DOHH2 (cell line): ENCODE results near the gene NEK10.
"Not testable (repeated sequence)": the region's sequence is repeated elsewhere in the genome, so short reads cannot be mapped to it uniquely, and the experiment has no call there.

Experiments used
- H3F3A ChIP-seq: fragments of 200-600 bp; sonication (generic), shearing (Covaris generic); 2 replicates; pipeline ENCODE4 v1.6.0; 2016; ENCODE audit warnings: antibody characterized with exemption, mild to moderate bottlenecking; ENCODE audit not compliant: control insufficient read depth, insufficient read depth
- H3K27ac ChIP-seq: fragments of 200-600 bp; sonication (generic); 2 replicates; pipeline ENCODE4 v1.5.1; 2014; ENCODE audit warnings: low read depth, mild to moderate bottlenecking, low read length, moderate library complexity
- H3K27me3 ChIP-seq: fragments of 200-600 bp; sonication (generic); 2 replicates; pipeline ENCODE4 v1.6.1; 2014; ENCODE audit warnings: mild to moderate bottlenecking, low read length, mixed read lengths; ENCODE audit not compliant: control insufficient read depth
- H3K36me3 ChIP-seq: fragments of 200-600 bp; sonication (generic); 2 replicates; pipeline ENCODE4 v1.6.1; 2014; ENCODE audit warnings: mild to moderate bottlenecking, low read length, moderate library complexity, mixed read lengths; ENCODE audit not compliant: control insufficient read depth
- H3K4me1 ChIP-seq: fragments of 200-600 bp; sonication (generic); 2 replicates; pipeline ENCODE4 v1.6.1; 2014; ENCODE audit warnings: mild to moderate bottlenecking, low read length, mixed read lengths; ENCODE audit not compliant: control insufficient read depth
- H3K4me2 ChIP-seq: fragments of 200-600 bp; sonication (generic); 2 replicates; pipeline ENCODE4 v1.6.0; 2014; ENCODE audit warnings: mild to moderate bottlenecking, low read length, moderate library complexity
- H3K4me3 ChIP-seq: fragments of 200-600 bp; sonication (generic); 2 replicates; pipeline ENCODE4 v1.5.1; 2014; ENCODE audit warnings: mild to moderate bottlenecking, low read length, mixed read lengths
- H3K79me2 ChIP-seq: fragments of 200-600 bp; sonication (generic); 2 replicates; pipeline ENCODE4 v1.6.1; 2014; ENCODE audit warnings: mild to moderate bottlenecking, low read length, mixed read lengths; ENCODE audit not compliant: control insufficient read depth
- H3K9me2 ChIP-seq: fragments of 200-600 bp; sonication (generic); replicated peaks from 2 replicates; pipeline ENCODE4 v1.6.1; 2014; ENCODE audit warnings: mild to moderate bottlenecking, low read length, mixed read lengths; ENCODE audit not compliant: control insufficient read depth
- H3K9me3 ChIP-seq: fragments of 200-600 bp; sonication (generic); 2 replicates; pipeline ENCODE4 v1.6.1; 2014; ENCODE audit warnings: antibody characterized with exemption, low read length, mixed read lengths; ENCODE audit not compliant: control insufficient read depth, insufficient read depth
- H4K20me1 ChIP-seq: fragments of 200-600 bp; sonication (generic); 2 replicates; pipeline ENCODE4 v1.6.0; 2014; ENCODE audit warnings: low read depth, mild to moderate bottlenecking, antibody characterized with exemption, low read length, moderate library complexity; ENCODE audit not compliant: control insufficient read depth, insufficient read depth
- CTCF ChIP-seq: fragments of 200-600 bp; sonication (generic); IDR thresholded peaks from one replicate; pipeline ENCODE4 v1.5.1; 2014; ENCODE audit warnings: antibody characterized with exemption, mild to moderate bottlenecking, low read depth, low read length; ENCODE audit not compliant: poor library complexity, severe bottlenecking
- EZH2phosphoT487 ChIP-seq: fragments of 200-600 bp; sonication (generic); IDR thresholded peaks from 2 replicates; pipeline ENCODE4 v1.6.1; 2017; ENCODE audit warnings: borderline replicate concordance, mild to moderate bottlenecking, antibody characterized with exemption, low read length, moderate library complexity, mixed read lengths

NEK10 gene

GRCh38 chr3:27310688-27311087 lies 58.5 kb downstream of the NEK10 start:
- TF ChIP-seq EZH2phosphoT487: no peak
- TF ChIP-seq CTCF: no peak
- H3K4me2 ChIP-seq: no peak overlapping the region

GRCh38 chr3:27307566-27307965 lies 61.6 kb downstream of the NEK10 start:
- Histone ChIP-seq H3K27ac (no peak overlapping the region), H3K4me3 (no peak overlapping the region), H3K79me2 (no peaks in the 10 kb centered on the region), H3F3A (no peaks in the 10 kb centered on the region), H4K20me1 (no peaks in the 10 kb centered on the region), H3K4me2 (no peak overlapping the region), H3K36me3 (no peaks in the 10 kb centered on the region), H3K9me2 (no peaks in the 10 kb centered on the region), H3K9me3 (no peaks in the 10 kb centered on the region), H3K27me3 (no peaks in the 10 kb centered on the region), H3K4me1 (no peaks in the 10 kb centered on the region)
- TF ChIP-seq CTCF: no peak
- TF ChIP-seq EZH2phosphoT487: no peak

More at GRCh38 chr3:27310688-27311087, 58.5 kb downstream of the NEK10 start:
- Histone ChIP-seq H3K9me3 (no peaks in the 10 kb centered on the region), H3K4me3 (no peak overlapping the region), H3K4me1 (no peaks in the 10 kb centered on the region), H4K20me1 (no peaks in the 10 kb centered on the region), H3K27me3 (no peaks in the 10 kb centered on the region), H3K27ac (no peak overlapping the region), H3K79me2 (no peaks in the 10 kb centered on the region), H3K9me2 (no peaks in the 10 kb centered on the region), H3F3A (no peaks in the 10 kb centered on the region), H3K36me3 (no peaks in the 10 kb centered on the region)

GRCh38 chr3:27302891-27303290 lies 66.3 kb downstream of the NEK10 start:
- no peak overlapping the region for H3K27ac ChIP-seq
- no peaks in the 10 kb centered on the region for H3K4me1 ChIP-seq
- no peaks in the 10 kb centered on the region for H3K79me2 ChIP-seq
- no peaks in the 10 kb centered on the region for H3K9me3 ChIP-seq
- no peaks in the 10 kb centered on the region for H3F3A ChIP-seq
- no peaks in the 10 kb centered on the region for H3K9me2 ChIP-seq
- no peaks in the 10 kb centered on the region for H3K27me3 ChIP-seq
- H3K36me3 ChIP-seq: no peaks in the 10 kb centered on the region
- TF ChIP-seq EZH2phosphoT487: no peak
- TF ChIP-seq CTCF: no peak
- no peak overlapping the region for H3K4me3 ChIP-seq
- no peak overlapping the region for H3K4me2 ChIP-seq
- no peaks in the 10 kb centered on the region for H4K20me1 ChIP-seq

GRCh38 chr3:27298981-27299380 lies 70.2 kb downstream of the NEK10 start:
- H3K27me3 ChIP-seq, H3K9me3 ChIP-seq, H3K27ac ChIP-seq, H3F3A ChIP-seq, H3K79me2 ChIP-seq, H3K4me2 ChIP-seq, H3K4me3 ChIP-seq, H3K4me1 ChIP-seq, H4K20me1 ChIP-seq, H3K36me3 ChIP-seq, H3K9me2 ChIP-seq: not testable (repeated sequence)
